Fibroblast of the aortic adventitia (primary cell): ENCODE measurements around the gene ACOXL. TPM values are rescaled to one million over a fixed set of nuclear protein-coding genes. Genes with fewer than 3 reads are reported as not detected.

Source experiments
- DNase-seq: peaks from one replicate; pipeline ENCODE4 v3.0.0-alpha.2; 2010; ENCODE audit warnings: low read depth
- H3K4me3 ChIP-seq: 2 replicates; pipeline ENCODE4 v1.5.1; 2011; ENCODE audit warnings: low read depth, mild to moderate bottlenecking, control low read depth, low read length, moderate library complexity
- total RNA-seq: library from RNA; depleted of rRNA; stranded (reverse); fragments of >200 nt; gene quantifications from 2 replicates; pipeline ENCODE4 v1.2.3, GENCODE V29; 2012; ENCODE audit warnings: low replicate concordance
- TF ChIP-seq, protein P1 (sequence below): IDR thresholded peaks from 2 replicates; pipeline ENCODE4 v1.5.1; 2011; ENCODE audit warnings: mild to moderate bottlenecking, low read length, control low read depth, inconsistent platforms; ENCODE audit not compliant: insufficient read depth

Gene ACOXL
- total RNA-seq, 1 donor, result not detected

- TF ChIP-seq, protein P1, sequence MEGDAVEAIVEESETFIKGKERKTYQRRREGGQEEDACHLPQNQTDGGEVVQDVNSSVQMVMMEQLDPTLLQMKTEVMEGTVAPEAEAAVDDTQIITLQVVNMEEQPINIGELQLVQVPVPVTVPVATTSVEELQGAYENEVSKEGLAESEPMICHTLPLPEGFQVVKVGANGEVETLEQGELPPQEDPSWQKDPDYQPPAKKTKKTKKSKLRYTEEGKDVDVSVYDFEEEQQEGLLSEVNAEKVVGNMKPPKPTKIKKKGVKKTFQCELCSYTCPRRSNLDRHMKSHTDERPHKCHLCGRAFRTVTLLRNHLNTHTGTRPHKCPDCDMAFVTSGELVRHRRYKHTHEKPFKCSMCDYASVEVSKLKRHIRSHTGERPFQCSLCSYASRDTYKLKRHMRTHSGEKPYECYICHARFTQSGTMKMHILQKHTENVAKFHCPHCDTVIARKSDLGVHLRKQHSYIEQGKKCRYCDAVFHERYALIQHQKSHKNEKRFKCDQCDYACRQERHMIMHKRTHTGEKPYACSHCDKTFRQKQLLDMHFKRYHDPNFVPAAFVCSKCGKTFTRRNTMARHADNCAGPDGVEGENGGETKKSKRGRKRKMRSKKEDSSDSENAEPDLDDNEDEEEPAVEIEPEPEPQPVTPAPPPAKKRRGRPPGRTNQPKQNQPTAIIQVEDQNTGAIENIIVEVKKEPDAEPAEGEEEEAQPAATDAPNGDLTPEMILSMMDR, result no peak
- no peak for DNase-seq
- no peak overlapping the region for H3K4me3 ChIP-seq
These were observed 381.5 kb downstream of the ACOXL start for GRCh38 chr2:111113838-111114237.

DNA sequence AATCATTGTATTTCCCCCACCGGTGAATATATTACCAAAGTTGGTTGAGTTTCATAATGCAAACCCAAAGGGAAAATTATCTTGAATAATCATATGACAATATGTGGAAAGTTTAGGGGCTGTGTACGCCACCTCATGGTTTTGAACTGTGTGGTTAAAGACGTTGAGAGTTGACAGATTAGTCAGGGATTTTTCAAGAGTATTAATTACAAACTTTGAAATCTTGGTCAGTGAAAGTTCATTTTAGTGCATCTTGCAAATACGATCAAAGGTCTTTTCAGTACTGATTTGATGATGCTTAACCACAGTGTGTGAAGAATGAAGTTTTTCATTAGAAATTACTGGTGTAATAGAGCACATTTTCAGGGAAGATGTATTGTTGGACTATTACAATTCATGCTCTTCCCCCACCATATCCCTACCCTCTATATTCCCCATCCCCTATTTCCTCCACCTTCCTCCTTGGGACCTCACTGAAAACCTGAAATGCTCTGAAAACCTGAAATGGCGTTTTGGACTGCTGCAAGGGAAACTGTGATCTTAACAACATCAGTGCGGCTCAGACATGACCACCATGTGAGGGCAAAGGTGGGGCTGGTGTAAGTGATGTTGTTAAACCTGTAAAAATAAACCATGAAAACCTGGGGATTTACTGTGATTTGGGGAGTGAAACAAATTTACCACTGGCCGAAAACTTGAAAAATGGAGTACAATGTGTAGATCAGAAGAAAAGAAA, 383.8 kb downstream of the ACOXL start:
- TF ChIP-seq, protein P1, result no peak
- DNase-seq, result no peak
- H3K4me3 ChIP-seq, result no peak overlapping the region

DNA sequence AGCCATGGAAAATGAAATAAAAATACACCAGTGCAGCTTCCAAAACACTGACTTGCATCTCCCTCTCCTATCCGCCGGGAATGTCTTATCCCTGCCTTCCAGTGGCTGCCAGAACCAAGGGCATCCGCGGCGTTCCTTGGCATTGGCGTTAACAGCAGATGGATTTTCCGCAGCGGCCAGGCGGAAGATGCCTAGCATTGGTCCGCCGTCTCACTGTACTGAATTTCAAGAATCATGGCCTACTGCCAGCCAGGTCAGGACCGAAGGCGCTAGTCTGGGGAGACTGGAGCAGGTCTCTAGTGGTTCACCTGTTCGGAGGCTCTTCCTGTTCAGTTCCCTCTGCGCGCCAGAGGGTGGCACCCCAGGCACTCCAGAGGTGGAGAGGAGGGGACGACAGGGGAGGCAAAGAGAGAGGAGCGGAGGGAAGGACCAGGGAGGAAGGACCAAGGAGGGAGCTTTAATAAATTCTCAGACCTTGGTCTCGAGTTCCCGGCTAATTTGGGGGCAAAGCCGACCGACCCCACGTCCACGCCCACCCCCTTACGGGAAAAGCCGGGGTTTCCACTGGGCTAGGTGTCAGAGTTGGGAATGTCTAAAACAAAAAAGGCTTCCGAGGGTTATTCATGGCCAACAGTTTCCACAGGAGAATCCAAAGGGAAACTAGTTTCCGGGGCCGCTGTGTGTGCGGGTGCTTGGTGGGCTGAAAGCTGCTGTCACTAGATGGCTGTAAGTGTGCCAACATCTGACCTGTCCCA, 384.6 kb downstream of the ACOXL start:
- TF ChIP-seq, protein P1, result peak; percentile 89
- H3K4me3 ChIP-seq, result peak overlapping the region; percentile 54
- peak; percentile 67 for DNase-seq

- DNase-seq, result peak; percentile 61
- TF ChIP-seq, protein P1, result no peak
- H3K4me3 ChIP-seq, result peak overlapping the region; percentile 54
These were observed 385.5 kb downstream of the ACOXL start for GRCh38 chr2:111117598-111118480.

DNA sequence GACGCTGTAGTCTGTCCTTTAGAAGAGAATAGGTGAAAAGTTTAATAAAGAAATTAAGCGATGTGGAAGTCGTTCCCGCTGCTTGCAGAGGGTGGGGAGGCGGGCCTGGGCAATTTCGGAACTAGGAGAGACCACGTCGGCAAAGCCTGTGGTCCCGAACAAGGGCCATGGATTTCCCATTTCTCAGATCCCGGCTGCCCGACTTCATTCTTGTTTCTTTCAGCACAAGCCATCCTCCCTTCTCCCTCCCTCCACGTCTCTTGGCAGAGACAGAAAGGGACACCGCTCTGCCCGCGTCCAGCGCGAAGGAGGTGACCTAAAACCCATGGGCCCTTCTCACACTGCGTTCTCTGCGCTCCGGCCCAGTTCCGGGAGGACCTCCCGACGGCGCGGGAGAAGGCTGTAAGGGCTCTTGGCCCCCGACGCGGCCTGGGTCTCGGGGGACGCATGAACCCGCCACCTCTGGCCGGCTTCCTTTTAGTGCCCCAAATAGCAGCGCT, 386.2 kb downstream of the ACOXL start:
- no peak overlapping the region for H3K4me3 ChIP-seq
- TF ChIP-seq, protein P1, result no peak
- no peak for DNase-seq
